Measurements from ENCODE around the gene PTK6.

PTK6 gene

GRCh38 chr20:63520934-63521601 lies 16.1 kb downstream of the PTK6 start:
- Histone ChIP-seq H3K4me3 (ENCODE audit: low read depth, low read length) (peak overlapping the region; percentile 71), H3K4me1 (ENCODE audit: control insufficient read depth, insufficient read depth, low read length) (no peaks in the 10 kb centered on the region), H3K36me3 (ENCODE audit: control insufficient read depth in 2 of 2, insufficient read depth in 1 of 2, low read length in 2 of 2) (peaks cover 0 to 24% of the 10 kb centered on the region in 2 experiments; a peak in 1 of 3 replicates), H3K9me3 (ENCODE audit: control insufficient read depth, insufficient read depth, low read depth, low read length) (no peaks in the 10 kb centered on the region), H3K27ac (ENCODE audit: extremely low read depth, low read depth, low read length) (peak overlapping the region; percentile 42; the same call in 1 of the 2 replicates)
- POLR2A ChIA-PET = interaction anchor here (0.6 to 2.4 kb wide), 11 partner anchors 8 to 344 kb away, joined by 3 to 12 read pairs (median 5); partner anchors contain the start of genes HELZ2, PTK6 and TPD52L2
- CTCF ChIA-PET = interaction anchor here (0.6 to 1.8 kb wide), 3 partner anchors 13 to 302 kb away, joined by 3 to 9 read pairs (median 3); no protein-coding TSS in a partner anchor
- TF ChIP-seq SCRT1 (tag by site-specific recombination; IDR thresholded peaks at IDR 0.05; ENCODE audit: borderline replicate concordance) (no peak), ZBTB17 (tag by site-specific recombination; IDR thresholded peaks at IDR 0.05) (no peak), ZNF114 (tag by site-specific recombination; IDR thresholded peaks at IDR 0.05) (no peak), SP7 (tag by site-specific recombination; IDR thresholded peaks at IDR 0.05) (no peak), ZNF768 (tag by site-specific recombination; IDR thresholded peaks at IDR 0.05) (no peak), ZNF701 (tag by site-specific recombination; IDR thresholded peaks at IDR 0.05) (no peak), ZNF791 (tag by site-specific recombination; IDR thresholded peaks at IDR 0.05) (no peak), FEZF1 (tag by site-specific recombination; IDR thresholded peaks at IDR 0.05) (no peak), ZNF660 (tag by site-specific recombination; IDR thresholded peaks at IDR 0.05) (no peak), EGR2 (tag by site-specific recombination; IDR thresholded peaks at IDR 0.05; ENCODE audit: low read depth) (peak; percentile 60), ZNF704 (tag by site-specific recombination; IDR thresholded peaks at IDR 0.05) (no peak), ZNF214 (tag by site-specific recombination; IDR thresholded peaks at IDR 0.05; ENCODE audit: borderline replicate concordance) (no peak), ZNF311 (tag by site-specific recombination; IDR thresholded peaks at IDR 0.05; ENCODE audit: borderline replicate concordance) (no peak), ZFP3 (tag by site-specific recombination; IDR thresholded peaks at IDR 0.05; ENCODE audit: low read depth) (no peak), MYNN (tag by site-specific recombination; IDR thresholded peaks at IDR 0.05; ENCODE audit: borderline replicate concordance) (no peak), ZNF707 (tag by site-specific recombination; IDR thresholded peaks at IDR 0.05) (no peak), OVOL3 (tag by site-specific recombination; IDR thresholded peaks at IDR 0.05) (no peak), ZFHX2 (tag by site-specific recombination; conservative IDR thresholded peaks at IDR 0.05) (peak; percentile 60), ZNF677 (tag by site-specific recombination; IDR thresholded peaks at IDR 0.05) (no peak), GLIS2 (tag by site-specific recombination; IDR thresholded peaks at IDR 0.05) (peak; percentile 85), WT1 (tag by site-specific recombination; IDR thresholded peaks at IDR 0.05) (no peak), CTCF (tag by site-specific recombination; IDR thresholded peaks at IDR 0.05) (no peak; the same call in 1 of the 2 replicates), ATF2 (tag by site-specific recombination; IDR thresholded peaks at IDR 0.05; ENCODE audit: low read depth) (no peak), ZBTB49 (tag by site-specific recombination; IDR thresholded peaks at IDR 0.05; ENCODE audit: low read depth) (no peak), ZNF324 (tag by site-specific recombination; IDR thresholded peaks at IDR 0.05) (no peak), PATZ1 (tag by site-specific recombination; IDR thresholded peaks at IDR 0.05) (peak; percentile 38; the same call in 1 of the 2 replicates), ZNF449 (tag by site-specific recombination; IDR thresholded peaks at IDR 0.05) (no peak)

Measured in HEK293 (cell line).